PC-3 (cell line): ENCODE measurements around the gene C11orf97. TPM values are rescaled to one million over a fixed set of nuclear protein-coding genes. Genes with fewer than 3 reads are reported as not detected.
A peak's percentile ranks its signal among the peaks of the same experiment; 100 is the strongest.

ENCODE experiments used
- ATAC-seq: fragments of 200-7000 bp; cut with Tn5 transposase; 2 replicates; pipeline ENCODE4 v1.9.1; 2020; ENCODE audit warnings: mild to moderate bottlenecking, moderate library complexity
- BruUV-seq: library from RNA; stranded (reverse); fragments of 400-500 nt; replicated peaks from 2 replicates; lab custom pipeline; 2021; lab: Mats Ljungman, UMichigan
- CTCF ChIA-PET: fragments of 300-600 bp; sonication (Branson Sonifier 250); formaldehyde crosslinking; loops from one replicate; lab custom pipeline; 2022; ENCODE audit warnings: antibody characterized with exemption; lab: Charles Lee
- POLR2A ChIA-PET: fragments of 300-600 bp; sonication (Branson Sonifier 250); formaldehyde crosslinking; loops from one replicate; lab custom pipeline; 2022; ENCODE audit warnings: antibody characterized with exemption; ENCODE audit not compliant: unreplicated experiment; lab: Charles Lee
- DNase-seq: peaks from one replicate; pipeline ENCODE4 v3.0.0-alpha.2; 2015
- H2AFZ ChIP-seq: fragments of 300-600 bp; sonication (generic); 2 replicates; pipeline ENCODE4 v1.6.0; 2016; ENCODE audit warnings: antibody characterized with exemption, low read length
- H3F3A ChIP-seq: fragments of 300-600 bp; sonication (generic); one replicate; pipeline ENCODE4 v1.6.0; 2017; ENCODE audit warnings: antibody characterized with exemption, low read length, control low read depth, mild to moderate bottlenecking; ENCODE audit not compliant: unreplicated experiment
- H3K27ac ChIP-seq: fragments of 300-600 bp; sonication (generic); 2 replicates; pipeline ENCODE4 v1.5.1; 2016; ENCODE audit warnings: mild to moderate bottlenecking, low read length
- H3K27me3 ChIP-seq: fragments of 300-600 bp; sonication (generic); 2 replicates; pipeline ENCODE4 v1.6.1; 2016; ENCODE audit warnings: low read length, mixed read lengths
- H3K36me3 ChIP-seq: fragments of 300-600 bp; sonication (generic); 2 replicates; pipeline ENCODE4 v1.6.1; 2016; ENCODE audit warnings: low read depth, mixed run types, low read length, mixed read lengths
- H3K4me1 ChIP-seq: fragments of 300-600 bp; sonication (generic); 2 replicates; pipeline ENCODE4 v1.5.1; 2016; ENCODE audit warnings: low read length; ENCODE audit not compliant: insufficient read depth
- H3K4me2 ChIP-seq: fragments of 300-600 bp; sonication (generic); 2 replicates; pipeline ENCODE4 v1.6.0; 2016; ENCODE audit warnings: low read length
- H3K4me3 ChIP-seq: fragments of 300-600 bp; sonication (generic); 2 replicates; pipeline ENCODE4 v1.5.1; 2016; ENCODE audit warnings: mild to moderate bottlenecking, low read length, mixed read lengths
- H3K79me2 ChIP-seq: fragments of 300-600 bp; sonication (generic); 2 replicates; pipeline ENCODE4 v1.6.1; 2017; ENCODE audit warnings: low read length, mixed read lengths
- H3K9ac ChIP-seq: fragments of 300-600 bp; sonication (generic); 2 replicates; pipeline ENCODE4 v1.6.0; 2016; ENCODE audit warnings: mild to moderate bottlenecking, low read length
- H3K9me2 ChIP-seq: fragments of 300-600 bp; sonication (generic); replicated peaks from 2 replicates; pipeline ENCODE4 v1.6.1; 2016; ENCODE audit warnings: mixed run types, low read length, mixed read lengths
- H3K9me3 ChIP-seq: fragments of 300-600 bp; sonication (generic); 2 replicates; pipeline ENCODE4 v1.6.1; 2016; ENCODE audit warnings: low read length, mixed read lengths
- H4K20me1 ChIP-seq: fragments of 300-600 bp; sonication (generic); 2 replicates; pipeline ENCODE4 v1.6.1; 2016; ENCODE audit warnings: low read length, mixed read lengths
- CTCF ChIP-seq: fragments of 300-600 bp; sonication (generic); conservative IDR thresholded peaks from 2 replicates; pipeline ENCODE4 v1.5.1; 2017; ENCODE audit warnings: antibody characterized with exemption, low read depth, mild to moderate bottlenecking, low read length
- EZH2 ChIP-seq: fragments of 300-600 bp; sonication (generic); IDR thresholded peaks from one replicate; pipeline ENCODE4 v1.6.1; 2017; ENCODE audit warnings: antibody characterized with exemption, mild to moderate bottlenecking, low read length; ENCODE audit not compliant: unreplicated experiment
- EZH2phosphoT487 ChIP-seq: fragments of 300-600 bp; sonication (generic); IDR thresholded peaks from 2 replicates; pipeline ENCODE4 v1.6.1; 2018; ENCODE audit warnings: mild to moderate bottlenecking, antibody characterized with exemption, low read length, borderline replicate concordance
- intact Hi-C: fragments of 100-400 bp; cut with micrococcal nuclease; formaldehyde crosslinking; loops from 2 replicates; pipeline ENCODE4 v1.9.0; 2023
- total RNA-seq: library from RNA; depleted of rRNA; stranded (reverse); fragments of >200 nt; gene quantifications from 2 replicates; pipeline ENCODE4 v1.2.3, GENCODE V29; 2014

C11orf97 gene
- total RNA-seq, 1 experiment from 2014 or later = not detected

- POLR2A ChIA-PET = no interaction called here
- Histone ChIP-seq H3K27ac (no peak overlapping the region), H2AFZ (no peak overlapping the region), H3K9me2 (no peaks in the 10 kb centered on the region), H3K4me1 (no peaks in the 10 kb centered on the region), H3K4me3 (no peak overlapping the region), H3K4me2 (no peak overlapping the region), H3K27me3 (no peaks in the 10 kb centered on the region), H3K9ac (no peak overlapping the region), H3K9me3 (no peaks in the 10 kb centered on the region), H3K36me3 (peaks cover 38% of the 10 kb centered on the region), H3K79me2 (no peaks in the 10 kb centered on the region), H4K20me1 (no peaks in the 10 kb centered on the region), H3F3A (no peaks in the 10 kb centered on the region)
- CTCF ChIA-PET = no interaction called here
- DNase-seq = no peak
- BruUV-seq = no TSS peak
- no peak for ATAC-seq
- no peak for TF ChIP-seq EZH2phosphoT487
- TF ChIP-seq CTCF = no peak
- TF ChIP-seq EZH2 = no peak
- intact Hi-C loops = no loop called here
Observed at GRCh38 chr11:94481342-94481741, 30.9 kb upstream of the C11orf97 start.

- Histone ChIP-seq H3K27ac (no peak overlapping the region), H3K9ac (no peak overlapping the region), H3K9me3 (no peaks in the 10 kb centered on the region), H3K27me3 (no peaks in the 10 kb centered on the region), H2AFZ (no peak overlapping the region), H3K9me2 (no peaks in the 10 kb centered on the region), H4K20me1 (no peaks in the 10 kb centered on the region), H3K36me3 (peaks cover 53% of the 10 kb centered on the region), H3K4me1 (no peaks in the 10 kb centered on the region), H3F3A (no peaks in the 10 kb centered on the region), H3K4me3 (no peak overlapping the region), H3K79me2 (peaks cover 2% of the 10 kb centered on the region), H3K4me2 (no peak overlapping the region)
- BruUV-seq = no TSS peak
- TF ChIP-seq EZH2 (no peak), EZH2phosphoT487 (no peak), CTCF (no peak)
- DNase-seq = no peak
- no peak for ATAC-seq
- POLR2A ChIA-PET = no interaction called here
- intact Hi-C loops = no loop called here
- CTCF ChIA-PET = no interaction called here
Observed at GRCh38 chr11:94486068-94486467, 26.2 kb upstream of the C11orf97 start.

DNA sequence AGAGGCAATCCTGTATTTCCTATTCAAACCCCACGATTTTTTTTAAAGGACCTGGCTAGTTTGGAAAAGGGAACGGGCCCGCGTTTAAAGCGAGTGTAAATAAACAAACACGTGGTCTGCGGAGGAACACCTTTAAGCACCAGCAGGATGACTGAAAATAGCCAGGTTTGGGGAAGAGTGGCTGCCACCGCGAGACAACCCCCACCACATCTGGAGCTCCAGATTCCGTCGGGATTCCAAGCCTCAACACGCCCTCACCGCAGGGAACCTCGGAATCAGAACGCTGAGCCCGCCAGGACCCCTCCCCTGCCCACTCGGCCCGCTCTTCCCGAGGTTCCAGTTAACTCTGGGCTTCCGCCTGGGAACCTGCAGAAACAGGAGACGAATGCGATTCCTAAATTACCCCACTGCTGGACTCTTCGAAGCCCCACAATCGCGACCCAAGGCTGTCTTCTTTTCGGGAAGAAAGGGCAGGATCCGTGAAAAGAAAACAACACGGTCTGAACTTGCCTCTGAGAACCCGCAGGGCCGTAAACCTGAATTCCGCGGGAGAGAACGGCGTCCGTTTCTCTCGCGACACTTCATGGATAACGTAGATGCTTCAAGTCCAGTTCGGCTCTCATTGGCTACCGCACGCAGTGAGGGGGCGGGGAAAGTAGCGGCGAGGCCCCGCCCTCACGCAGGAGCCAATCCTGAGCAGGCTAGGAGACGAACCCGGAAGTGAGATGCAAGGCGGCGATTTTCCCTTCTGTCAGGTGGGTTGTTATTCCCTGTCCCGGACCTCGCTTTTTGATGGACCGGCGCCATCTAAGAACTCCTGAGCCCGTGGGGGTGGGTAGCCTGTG lies 18.8 kb upstream of the C11orf97 start, which contains the start of the genes ANKRD49 and MRE11:
Gene ANKRD49, plus strand, starts transcription at position 704 of the 845 bp plus-strand sequence. CDS start 2,710 bp downstream, outside the sequence.
Gene MRE11, minus strand, starts transcription at position 564 of the 845 bp plus-strand sequence. CDS start 1,043 bp downstream, outside the sequence.
- Histone ChIP-seq H3K4me1 (peaks cover 25% of the 10 kb centered on the region), H3K27me3 (no peaks in the 10 kb centered on the region), H3K9ac (peak within 1 kb of the TSS; percentile 90), H3K27ac (peak within 1 kb of the TSS; percentile 60), H3K4me2 (peak within 1 kb of the TSS; percentile 95), H3K36me3 (peaks cover 22% of the 10 kb centered on the region; the same call in 1 of the 2 replicates), H4K20me1 (no peaks in the 10 kb centered on the region), H3F3A (no peaks in the 10 kb centered on the region), H3K9me3 (no peaks in the 10 kb centered on the region), H3K9me2 (no peaks in the 10 kb centered on the region), H3K4me3 (peak within 1 kb of the TSS; percentile 79), H2AFZ (peak within 1 kb of the TSS; percentile 90), H3K79me2 (peaks cover 39% of the 10 kb centered on the region)
- TF ChIP-seq EZH2 (no peak), CTCF (no peak), EZH2phosphoT487 (no peak)
- CTCF ChIA-PET = no interaction called here
- intact Hi-C loops = loop anchor here (1.0 to 5.0 kb wide), 3 partner anchors 20 to 586 kb away; no protein-coding TSS in a partner anchor
- BruUV-seq = TSS peak; percentile 71
- DNase-seq (peak; percentile 100), ATAC-seq (peak; percentile 99)
- POLR2A ChIA-PET = no interaction called here
